MM.1S (cell line): ENCODE results near the gene CLSTN1.

Source experiments
- EZH2 ChIP-seq: fragments of 300-600 bp; sonication (generic); optimal IDR thresholded peaks from 2 replicates; pipeline ENCODE3; 2017; ENCODE audit warnings: low read depth, mild to moderate bottlenecking, antibody characterized with exemption, low read length, mixed read lengths
- TF ChIP-seq, protein P1 (sequence below): fragments of 300-600 bp; sonication (generic); IDR thresholded peaks from 2 replicates; pipeline ENCODE4 v1.5.1; 2016; ENCODE audit warnings: antibody characterized with exemption, low read length, mixed read lengths

GRCh38 chr1:9753121-9753531, 70.6 kb downstream of the CLSTN1 start:
- TF ChIP-seq, protein P1, sequence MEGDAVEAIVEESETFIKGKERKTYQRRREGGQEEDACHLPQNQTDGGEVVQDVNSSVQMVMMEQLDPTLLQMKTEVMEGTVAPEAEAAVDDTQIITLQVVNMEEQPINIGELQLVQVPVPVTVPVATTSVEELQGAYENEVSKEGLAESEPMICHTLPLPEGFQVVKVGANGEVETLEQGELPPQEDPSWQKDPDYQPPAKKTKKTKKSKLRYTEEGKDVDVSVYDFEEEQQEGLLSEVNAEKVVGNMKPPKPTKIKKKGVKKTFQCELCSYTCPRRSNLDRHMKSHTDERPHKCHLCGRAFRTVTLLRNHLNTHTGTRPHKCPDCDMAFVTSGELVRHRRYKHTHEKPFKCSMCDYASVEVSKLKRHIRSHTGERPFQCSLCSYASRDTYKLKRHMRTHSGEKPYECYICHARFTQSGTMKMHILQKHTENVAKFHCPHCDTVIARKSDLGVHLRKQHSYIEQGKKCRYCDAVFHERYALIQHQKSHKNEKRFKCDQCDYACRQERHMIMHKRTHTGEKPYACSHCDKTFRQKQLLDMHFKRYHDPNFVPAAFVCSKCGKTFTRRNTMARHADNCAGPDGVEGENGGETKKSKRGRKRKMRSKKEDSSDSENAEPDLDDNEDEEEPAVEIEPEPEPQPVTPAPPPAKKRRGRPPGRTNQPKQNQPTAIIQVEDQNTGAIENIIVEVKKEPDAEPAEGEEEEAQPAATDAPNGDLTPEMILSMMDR, result no peak
- TF ChIP-seq EZH2, result no peak
